ENCODE results near the gene STX19. TPM values are rescaled to one million over a fixed set of nuclear protein-coding genes. Genes with fewer than 3 reads are reported as not detected.

The STX19 gene
- total RNA-seq, 1 experiment from 2014 or later = not detected

DNA sequence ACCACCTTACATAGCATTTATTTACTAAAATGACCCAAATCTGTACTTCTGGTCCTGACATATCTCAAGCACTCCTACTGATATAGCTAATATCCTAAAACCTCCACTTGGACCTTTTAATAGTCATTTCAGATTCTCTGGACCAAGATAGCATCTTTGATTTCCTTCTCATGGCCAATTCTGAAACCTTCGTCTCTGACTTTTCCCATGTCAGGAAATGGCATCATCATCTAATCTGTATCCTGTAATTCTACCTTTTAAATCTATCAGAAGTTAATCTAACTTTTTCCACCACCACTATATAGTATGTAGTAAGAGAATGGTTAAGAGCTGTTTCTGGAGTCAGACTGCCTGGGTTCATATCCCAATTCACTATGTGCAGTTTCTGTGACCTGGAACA is 16.2 kb downstream of the STX19 start:
- Histone ChIP-seq H2BK20ac (ENCODE audit: low read depth, low read length, poor library complexity, severe bottlenecking) (no peak overlapping the region), H3K18ac (ENCODE audit: insufficient read length, low read depth, low read length) (no peak overlapping the region), H3K79me2 (ENCODE audit: insufficient read depth, low read length) (no peaks in the 10 kb centered on the region), H4K5ac (ENCODE audit: insufficient read length, low read depth, low read length) (no peak overlapping the region), H2BK120ac (ENCODE audit: low read depth, low read length, poor library complexity, severe bottlenecking) (no peak overlapping the region), H3K27me3 (ENCODE audit: insufficient read depth, low read length) (no peaks in the 10 kb centered on the region), H3K4me2 (ENCODE audit: insufficient read depth, insufficient read length, low read length) (no peak overlapping the region), H3K27ac (ENCODE audit: insufficient read length, low read depth, low read length) (no peak overlapping the region), H3K56ac (ENCODE audit: insufficient read length, low read depth, low read length) (no peak overlapping the region), H3K9ac (ENCODE audit: extremely low read depth, insufficient read length, low read length) (no peak overlapping the region), H2BK5ac (ENCODE audit: insufficient read length, low read length) (no peak overlapping the region), H2AK5ac (ENCODE audit: insufficient read length, low read length) (no peak overlapping the region), H4K8ac (replicated peaks; ENCODE audit: insufficient read length, low read depth, low read length) (no peak overlapping the region), H2BK12ac (ENCODE audit: insufficient read length, low read depth, low read length) (no peak overlapping the region), H3K23ac (ENCODE audit: insufficient read length, low read depth, low read length) (no peak overlapping the region), H2BK15ac (ENCODE audit: low read depth, low read length) (no peak overlapping the region), H4K91ac (ENCODE audit: insufficient read length, low read depth, low read length) (no peak overlapping the region), H3T11ph (ENCODE audit: low read length) (no peak overlapping the region), H3K9me3 (ENCODE audit: control insufficient read depth, low read depth, low read length) (no peaks in the 10 kb centered on the region), H3K14ac (ENCODE audit: insufficient read depth, low read length) (no peak overlapping the region), H3K23me2 (ENCODE audit: insufficient read length, low read depth, low read length, poor library complexity, severe bottlenecking) (no peaks in the 10 kb centered on the region), H3K4me1 (ENCODE audit: insufficient read depth, low read length) (no peaks in the 10 kb centered on the region), H3K4ac (ENCODE audit: low read depth, low read length) (no peak overlapping the region), H4K20me1 (ENCODE audit: control insufficient read depth, insufficient read depth, insufficient read length) (no peaks in the 10 kb centered on the region), H2AFZ (ENCODE audit: low read length) (no peak overlapping the region), H3K79me1 (ENCODE audit: insufficient read depth, low read depth, low read length, poor library complexity, severe bottlenecking) (no peaks in the 10 kb centered on the region)
- H3K4me1 Mint-ChIP-seq = no peaks in the 10 kb centered on the region
- no peak overlapping the region for H3K4me3 Mint-ChIP-seq
- no peak for DNase-seq
- peaks cover 0 to 2% (median 2%) of the 10 kb centered on the region in 3 experiments; a peak in 1 of 7 replicates for H3K36me3 Mint-ChIP-seq (ENCODE audit: insufficient read depth in 1 of 3, low read depth in 3 of 3)
- TF ChIP-seq, protein P1, sequence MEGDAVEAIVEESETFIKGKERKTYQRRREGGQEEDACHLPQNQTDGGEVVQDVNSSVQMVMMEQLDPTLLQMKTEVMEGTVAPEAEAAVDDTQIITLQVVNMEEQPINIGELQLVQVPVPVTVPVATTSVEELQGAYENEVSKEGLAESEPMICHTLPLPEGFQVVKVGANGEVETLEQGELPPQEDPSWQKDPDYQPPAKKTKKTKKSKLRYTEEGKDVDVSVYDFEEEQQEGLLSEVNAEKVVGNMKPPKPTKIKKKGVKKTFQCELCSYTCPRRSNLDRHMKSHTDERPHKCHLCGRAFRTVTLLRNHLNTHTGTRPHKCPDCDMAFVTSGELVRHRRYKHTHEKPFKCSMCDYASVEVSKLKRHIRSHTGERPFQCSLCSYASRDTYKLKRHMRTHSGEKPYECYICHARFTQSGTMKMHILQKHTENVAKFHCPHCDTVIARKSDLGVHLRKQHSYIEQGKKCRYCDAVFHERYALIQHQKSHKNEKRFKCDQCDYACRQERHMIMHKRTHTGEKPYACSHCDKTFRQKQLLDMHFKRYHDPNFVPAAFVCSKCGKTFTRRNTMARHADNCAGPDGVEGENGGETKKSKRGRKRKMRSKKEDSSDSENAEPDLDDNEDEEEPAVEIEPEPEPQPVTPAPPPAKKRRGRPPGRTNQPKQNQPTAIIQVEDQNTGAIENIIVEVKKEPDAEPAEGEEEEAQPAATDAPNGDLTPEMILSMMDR (conservative IDR thresholded peaks at IDR 0.05) = no peak
- H3K9me3 Mint-ChIP-seq = no peaks in the 10 kb centered on the region
- no peaks in the 10 kb centered on the region for H3K27me3 Mint-ChIP-seq (ENCODE audit: low read depth)
- no peak overlapping the region for H3K27ac Mint-ChIP-seq
- WGBS (ENCODE audit: extremely low coverage, insufficient read length, low lambda C conversion rate) = no CpG with 5 or more reads among the region's 1 CpG
